Tibial artery (tissue), 4 donors: ENCODE measurements around the gene DDX4.
"Not testable (repeated sequence)": the region's sequence is repeated elsewhere in the genome, so short reads cannot be mapped to it uniquely, and the experiment has no call there.

ENCODE experiments used
- DNase-seq, 2 donors: peaks; one replicate each; pipeline ENCODE4 v3.0.0-alpha.2; 2019
- H3K27ac ChIP-seq, 2 donors: fragments of 200-600 bp; sonication (generic) in 1 of 2; 1 replicate in 1 of 2; 2 replicates in 1 of 2; pipeline ENCODE4 v1.5.1; 2018 to 2019; ENCODE audit warnings: mild to moderate bottlenecking in 1 of 2
- H3K27me3 ChIP-seq, 2 donors: fragments of 200-600 bp; sonication (generic) in 1 of 2; one replicate each; pipeline versions ENCODE4 v1.5.1 to v1.6.0; 2016 to 2019
- H3K36me3 ChIP-seq, 3 donors: fragments of 200-600 bp; sonication (generic) in 2 of 3; one replicate each; pipeline ENCODE4 v1.5.1; 2016 to 2019; ENCODE audit warnings: mild to moderate bottlenecking in 2 of 3
- H3K4me1 ChIP-seq, 4 donors: fragments of 200-600 bp; sonication (generic) in 2 of 4; 1 replicate in 3 of 4; 2 replicates in 1 of 4; pipeline ENCODE4 v1.5.1; 2016 to 2019
- H3K4me3 ChIP-seq, 2 donors: fragments of 200-600 bp; sonication (generic) in 1 of 2; 1 replicate in 1 of 2; 2 replicates in 1 of 2; pipeline ENCODE4 v1.5.1; 2018 to 2019; ENCODE audit warnings: mild to moderate bottlenecking in 2 of 2
- H3K9me3 ChIP-seq, 3 donors: fragments of 200-600 bp; sonication (generic) in 1 of 3; one replicate each; pipeline ENCODE4 v1.5.1; 2016 to 2019
- intact Hi-C: fragments of 100-400 bp; cut with DNase I; formaldehyde crosslinking; loops from one replicate; pipeline ENCODE4 v1.15.0; 2023; ENCODE audit warnings: low total_unique reads
- TF ChIP-seq, protein P1 (sequence below), 2 experiments: fragments of 200-600 bp in 1 of 2; fragments of 450-650 bp in 1 of 2; IDR thresholded peaks; one replicate each; pipeline ENCODE4 v1.5.1; 2017 to 2019; ENCODE audit warnings: antibody characterized with exemption in 2 of 2, mild to moderate bottlenecking in 1 of 2, moderate library complexity in 1 of 2

DDX4 gene

DNA sequence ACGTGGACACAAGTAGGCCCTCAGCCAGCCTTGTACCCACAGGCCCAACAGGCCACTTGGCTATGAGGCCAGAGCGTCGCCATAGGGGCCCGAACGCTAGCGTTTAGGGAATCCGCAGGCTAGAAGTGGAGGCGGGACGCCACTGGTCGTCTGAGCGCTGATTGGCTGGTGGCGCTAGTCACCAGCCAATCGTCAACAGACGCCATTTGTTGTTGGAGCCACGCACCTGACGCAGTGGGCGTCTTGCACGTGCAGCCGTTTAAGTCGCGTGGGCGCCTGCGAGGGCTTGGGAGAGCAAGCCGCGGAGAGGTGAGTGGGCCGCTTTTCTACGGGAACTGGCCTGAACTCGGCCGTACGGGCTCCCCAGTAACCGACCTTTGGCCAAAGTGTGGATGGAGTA is at the start of gene DDX4:
Gene DDX4, plus strand, starts transcription at position 269 of the 400 bp plus-strand sequence. CDS start 903 bp downstream, outside the sequence.
- TF ChIP-seq, protein P1, sequence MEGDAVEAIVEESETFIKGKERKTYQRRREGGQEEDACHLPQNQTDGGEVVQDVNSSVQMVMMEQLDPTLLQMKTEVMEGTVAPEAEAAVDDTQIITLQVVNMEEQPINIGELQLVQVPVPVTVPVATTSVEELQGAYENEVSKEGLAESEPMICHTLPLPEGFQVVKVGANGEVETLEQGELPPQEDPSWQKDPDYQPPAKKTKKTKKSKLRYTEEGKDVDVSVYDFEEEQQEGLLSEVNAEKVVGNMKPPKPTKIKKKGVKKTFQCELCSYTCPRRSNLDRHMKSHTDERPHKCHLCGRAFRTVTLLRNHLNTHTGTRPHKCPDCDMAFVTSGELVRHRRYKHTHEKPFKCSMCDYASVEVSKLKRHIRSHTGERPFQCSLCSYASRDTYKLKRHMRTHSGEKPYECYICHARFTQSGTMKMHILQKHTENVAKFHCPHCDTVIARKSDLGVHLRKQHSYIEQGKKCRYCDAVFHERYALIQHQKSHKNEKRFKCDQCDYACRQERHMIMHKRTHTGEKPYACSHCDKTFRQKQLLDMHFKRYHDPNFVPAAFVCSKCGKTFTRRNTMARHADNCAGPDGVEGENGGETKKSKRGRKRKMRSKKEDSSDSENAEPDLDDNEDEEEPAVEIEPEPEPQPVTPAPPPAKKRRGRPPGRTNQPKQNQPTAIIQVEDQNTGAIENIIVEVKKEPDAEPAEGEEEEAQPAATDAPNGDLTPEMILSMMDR (IDR thresholded peaks at IDR 0.05) = no peak
- DNase-seq = no peak

DNA sequence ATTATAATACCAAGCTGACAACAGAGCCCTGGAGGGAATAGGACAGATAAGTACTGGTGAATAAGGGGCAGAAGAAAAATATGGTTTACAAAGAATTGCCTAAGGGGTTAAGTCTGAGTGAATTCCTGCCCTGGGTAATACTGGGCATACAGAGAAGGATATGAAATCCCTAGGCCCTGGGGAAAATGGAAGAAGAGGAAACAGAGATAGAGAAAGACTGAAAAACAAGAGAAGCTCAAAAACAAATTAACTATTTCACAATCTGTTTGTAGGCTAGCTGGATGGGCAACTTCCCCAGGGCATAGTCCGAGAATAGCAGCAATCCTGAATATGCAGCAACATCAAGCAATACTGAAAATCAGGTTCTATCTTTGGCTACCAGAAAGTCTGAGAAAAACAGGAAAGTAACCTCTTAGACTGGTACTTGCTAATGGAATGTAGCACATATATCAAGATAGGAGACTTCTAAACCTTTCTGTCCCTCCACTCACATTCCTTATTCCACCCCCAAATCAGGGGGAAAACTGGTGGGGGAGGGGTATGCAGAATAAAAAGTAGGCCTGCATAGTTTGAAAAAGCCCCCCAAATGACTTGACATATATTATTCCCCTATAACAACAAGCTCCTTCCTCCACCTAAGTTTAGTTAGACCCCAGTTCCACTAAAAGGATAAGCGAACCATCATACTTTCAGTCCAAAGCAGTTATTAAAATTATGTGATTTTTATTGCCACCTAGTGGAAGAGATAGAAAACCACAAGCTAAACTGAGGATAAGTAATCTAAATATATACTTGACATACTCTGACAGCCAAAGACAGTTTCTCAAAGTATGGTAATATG is 46.4 kb upstream of the DDX4 start:
- no peak for DNase-seq

More for the DNA sequence above, at the start of gene DDX4:
- Histone ChIP-seq H3K27ac (no peak within 1 kb of the TSS), H3K4me3 (no peak within 1 kb of the TSS), H3K27me3 (no peaks in the 10 kb centered on the region), H3K36me3 (no peaks in the 10 kb centered on the region), H3K9me3 (no peaks in the 10 kb centered on the region), H3K4me1 (no peaks in the 10 kb centered on the region)
- intact Hi-C loops = no loop called here

DNA sequence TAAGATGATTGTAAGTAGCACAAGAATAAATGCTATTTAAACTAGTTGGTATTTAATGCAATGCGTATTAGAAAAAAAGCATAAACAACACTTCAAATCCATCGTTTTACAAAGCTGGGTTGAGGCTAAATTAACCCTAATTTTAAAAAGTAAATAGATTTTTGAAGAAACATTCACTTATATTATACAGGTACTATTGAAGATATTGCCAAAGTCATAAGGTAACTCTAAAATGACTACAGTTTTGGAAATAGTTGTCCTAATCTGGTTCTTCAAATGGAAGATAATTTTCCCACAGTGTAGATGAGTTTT is 45.8 kb upstream of the DDX4 start:
- intact Hi-C loops = loop anchor here (5.0 kb wide), 3 partner anchors 285 to 365 kb away; no protein-coding TSS in a partner anchor
- no peaks in the 10 kb centered on the region for H3K9me3 ChIP-seq
- H3K4me3 ChIP-seq = no peak overlapping the region
- H3K27ac ChIP-seq = no peak overlapping the region
- no peaks in the 10 kb centered on the region for H3K27me3 ChIP-seq
- H3K4me1 ChIP-seq = peaks cover 0 to 21% (median 7%) of the 10 kb centered on the region in 4 donors
- H3K36me3 ChIP-seq = peaks cover 0 to 5% (median 0%) of the 10 kb centered on the region in 3 donors
- DNase-seq = no peak
- TF ChIP-seq, protein P1 (IDR thresholded peaks at IDR 0.05) = no peak

More for the DNA sequence above, 46.4 kb upstream of the DDX4 start:
- intact Hi-C loops = loop anchor here (5.0 kb wide), 3 partner anchors 284 to 364 kb away; no protein-coding TSS in a partner anchor
- TF ChIP-seq, protein P1 (IDR thresholded peaks at IDR 0.05) = peak; percentile 59 to 81
- Histone ChIP-seq H3K4me3 (peak overlapping the region in 1 of 2 donors; percentile 13), H3K27me3 (no peaks in the 10 kb centered on the region), H3K9me3 (no peaks in the 10 kb centered on the region), H3K27ac (peak overlapping the region; percentile 8 to 59), H3K4me1 (peaks cover 0 to 21% (median 7%) of the 10 kb centered on the region in 4 donors), H3K36me3 (no peaks in the 10 kb centered on the region)

DNA sequence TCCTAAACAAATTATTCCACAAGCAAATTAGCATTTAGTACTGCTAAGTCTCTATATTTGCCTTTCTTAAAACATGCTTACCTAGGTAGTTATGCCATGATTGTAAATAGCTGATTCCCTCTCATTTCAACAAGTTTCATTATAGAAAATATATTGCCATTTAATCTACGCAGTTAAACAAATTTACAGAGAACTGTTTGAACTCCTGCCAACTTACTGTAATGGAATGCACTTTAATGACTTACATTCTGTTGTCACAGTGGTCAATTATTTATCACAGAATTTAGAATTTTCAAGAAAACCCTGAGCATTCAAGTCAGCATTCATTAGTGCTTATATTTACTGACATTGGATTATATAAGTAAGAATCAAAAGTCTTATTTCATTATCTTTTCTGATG is 45.4 kb upstream of the DDX4 start:
- DNase-seq = no peak
- Histone ChIP-seq H3K27ac (no peak overlapping the region), H3K36me3 (peaks cover 0 to 7% (median 0%) of the 10 kb centered on the region in 3 donors), H3K27me3 (no peaks in the 10 kb centered on the region), H3K4me1 (peaks cover 0 to 21% (median 7%) of the 10 kb centered on the region in 4 donors), H3K4me3 (no peak overlapping the region), H3K9me3 (no peaks in the 10 kb centered on the region)
- TF ChIP-seq, protein P1 (IDR thresholded peaks at IDR 0.05) = no peak
- intact Hi-C loops = loop anchor here (5.0 kb wide), 3 partner anchors 285 to 365 kb away; no protein-coding TSS in a partner anchor

DNA sequence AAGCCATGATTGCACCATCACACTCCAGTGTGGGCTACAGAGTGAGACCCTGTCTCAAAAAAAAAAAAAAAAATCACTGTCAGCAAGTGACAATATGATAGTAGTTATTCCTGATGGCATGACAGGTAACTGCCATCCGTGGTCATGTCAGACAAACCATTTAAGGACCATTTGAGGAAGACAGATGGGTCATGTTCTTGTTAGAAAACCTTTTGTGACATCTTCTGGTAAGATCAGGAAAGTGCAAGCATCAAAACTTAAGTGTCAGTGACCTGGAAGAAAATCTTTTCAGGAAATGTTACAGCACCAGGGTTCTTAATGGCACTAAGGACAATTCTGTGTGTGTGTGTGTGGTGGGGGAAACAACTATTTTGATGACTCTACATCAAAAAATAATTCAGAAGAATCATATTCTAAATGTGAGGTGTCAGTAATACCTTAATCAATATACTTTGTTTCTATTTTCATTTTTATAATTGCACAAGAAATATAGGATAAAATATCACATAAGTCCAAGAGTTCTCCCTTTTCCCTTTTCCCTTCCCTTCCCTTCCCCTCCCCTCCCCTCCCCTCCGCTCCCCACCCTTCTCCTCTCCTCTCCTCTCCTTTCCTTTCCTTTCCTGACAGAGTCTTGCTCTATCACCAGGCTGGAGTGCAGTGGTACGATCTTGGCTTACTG is 43.6 kb upstream of the DDX4 start:
- Histone ChIP-seq H3K27ac (no peak overlapping the region), H3K36me3 (peaks cover 0 to 7% (median 0%) of the 10 kb centered on the region in 3 donors), H3K4me1 (peaks cover 0 to 21% (median 7%) of the 10 kb centered on the region in 4 donors), H3K4me3 (no peak overlapping the region), H3K9me3 (no peaks in the 10 kb centered on the region), H3K27me3 (no peaks in the 10 kb centered on the region)
- intact Hi-C loops = loop anchor here (5.0 kb wide), 3 partner anchors 287 to 367 kb away; no protein-coding TSS in a partner anchor
- DNase-seq = no peak
- TF ChIP-seq, protein P1 (IDR thresholded peaks at IDR 0.05) = peak; percentile 31 to 39

DNA sequence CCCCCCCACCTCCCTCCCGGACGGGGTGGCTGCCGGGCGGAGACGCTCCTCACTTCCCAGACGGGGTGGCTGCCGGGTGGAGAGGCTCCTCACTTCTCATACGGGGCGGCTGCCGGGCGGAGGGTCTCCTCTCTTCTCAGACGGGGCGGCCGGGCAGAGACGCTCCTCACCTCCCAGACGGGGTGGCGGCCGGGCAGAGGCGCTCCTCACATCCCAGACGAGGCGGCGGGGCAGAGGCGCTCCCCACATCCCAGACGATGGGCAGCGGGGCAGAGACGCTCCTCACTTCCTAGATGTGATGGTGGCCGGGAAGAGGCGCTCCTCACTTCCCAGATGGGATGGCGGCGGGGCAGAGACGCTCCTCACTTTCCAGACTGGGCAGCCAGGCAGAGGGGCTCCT is 41.2 kb upstream of the DDX4 start:
- H3K36me3 ChIP-seq, intact Hi-C loops, DNase-seq, H3K27ac ChIP-seq, H3K27me3 ChIP-seq, H3K9me3 ChIP-seq, H3K4me3 ChIP-seq: not testable (repeated sequence)
- H3K4me1 ChIP-seq = peaks cover 0 to 15% (median under 1%) of the 10 kb centered on the region in 4 donors
